ENCODE measurements around the gene CDX1. TPM values are rescaled to one million over a fixed set of nuclear protein-coding genes. Genes with fewer than 3 reads are reported as not detected.

The CDX1 gene
- total RNA-seq, 2 experiments from 2014 or later = not detected

- Mint-ChIP-seq H3K27ac (no peak overlapping the region), H3K4me3 (no peak overlapping the region)
- ATAC-seq = peak; percentile 37
These were observed 17.0 kb upstream of the CDX1 start for GRCh38 chr5:150149618-150150017.

GRCh38 chr5:150152636-150153462 lies 13.7 kb upstream of the CDX1 start:
- H3K36me3 Mint-ChIP-seq (ENCODE audit: low read depth) = no peaks in the 10 kb centered on the region
- intact Hi-C loops (cut with micrococcal nuclease) = no loop called here
- no peak for ATAC-seq
- DNase-seq = no peak
- ChIA-PET POLR2A (no interaction called here), CTCF (no interaction called here)
- H3K4me1 Mint-ChIP-seq (ENCODE audit: low read depth) = peaks cover 8% of the 10 kb centered on the region
- H3K27me3 Mint-ChIP-seq = peaks cover 10% of the 10 kb centered on the region
- no peaks in the 10 kb centered on the region for H3K9me3 Mint-ChIP-seq
- no peak for TF ChIP-seq CTCF (IDR thresholded peaks at IDR 0.05)
- H3K27ac Mint-ChIP-seq = no peak overlapping the region
- H3K4me3 Mint-ChIP-seq = no peak overlapping the region

More at GRCh38 chr5:150149618-150150017, 17.0 kb upstream of the CDX1 start:
- Mint-ChIP-seq H3K9me3 (no peaks in the 10 kb centered on the region), H3K27me3 (peaks cover 3% of the 10 kb centered on the region), H3K36me3 (ENCODE audit: low read depth) (no peaks in the 10 kb centered on the region), H3K4me1 (ENCODE audit: low read depth) (no peaks in the 10 kb centered on the region)
- intact Hi-C loops (cut with micrococcal nuclease) = no loop called here
- DNase-seq = no peak
- TF ChIP-seq CTCF (IDR thresholded peaks at IDR 0.05) = no peak
- ChIA-PET POLR2A (no interaction called here), CTCF (interaction anchor here (0.9 to 1.2 kb wide), 2 partner anchors 19 to 20 kb away, joined by 3 read pairs; no protein-coding TSS in a partner anchor)

GRCh38 chr5:150153483-150153882 lies 13.1 kb upstream of the CDX1 start:
- H3K27me3 Mint-ChIP-seq = peaks cover 10% of the 10 kb centered on the region
- H3K4me3 Mint-ChIP-seq = no peak overlapping the region
- TF ChIP-seq CTCF (IDR thresholded peaks at IDR 0.05) = no peak
- DNase-seq = no peak
- no peaks in the 10 kb centered on the region for H3K9me3 Mint-ChIP-seq
- no peak overlapping the region for H3K27ac Mint-ChIP-seq
- no peaks in the 10 kb centered on the region for H3K36me3 Mint-ChIP-seq (ENCODE audit: low read depth)
- ChIA-PET POLR2A (no interaction called here), CTCF (no interaction called here)
- no peak for ATAC-seq
- H3K4me1 Mint-ChIP-seq (ENCODE audit: low read depth) = peaks cover 8% of the 10 kb centered on the region
- intact Hi-C loops (cut with micrococcal nuclease) = no loop called here

GRCh38 chr5:150153957-150154617 lies 12.5 kb upstream of the CDX1 start:
- peaks cover 8% of the 10 kb centered on the region for H3K4me1 Mint-ChIP-seq (ENCODE audit: low read depth)
- POLR2A ChIA-PET = no interaction called here
- H3K36me3 Mint-ChIP-seq (ENCODE audit: low read depth) = no peaks in the 10 kb centered on the region
- peak; percentile 20 for DNase-seq
- CTCF ChIA-PET = no interaction called here
- H3K27ac Mint-ChIP-seq = no peak overlapping the region
- peaks cover 10% of the 10 kb centered on the region for H3K27me3 Mint-ChIP-seq
- no peak for TF ChIP-seq CTCF (IDR thresholded peaks at IDR 0.05)
- no peak for ATAC-seq
- H3K4me3 Mint-ChIP-seq = no peak overlapping the region
- intact Hi-C loops (cut with micrococcal nuclease) = no loop called here
- H3K9me3 Mint-ChIP-seq = no peaks in the 10 kb centered on the region

GRCh38 chr5:150154618-150155128 lies 11.9 kb upstream of the CDX1 start:
- no peak for TF ChIP-seq CTCF (IDR thresholded peaks at IDR 0.05)
- H3K27me3 Mint-ChIP-seq = peaks cover 10% of the 10 kb centered on the region
- peaks cover 8% of the 10 kb centered on the region for H3K4me1 Mint-ChIP-seq (ENCODE audit: low read depth)
- no peak for DNase-seq
- H3K4me3 Mint-ChIP-seq = no peak overlapping the region
- H3K36me3 Mint-ChIP-seq (ENCODE audit: low read depth) = no peaks in the 10 kb centered on the region
- H3K27ac Mint-ChIP-seq = no peak overlapping the region
- intact Hi-C loops (cut with micrococcal nuclease) = no loop called here
- no peaks in the 10 kb centered on the region for H3K9me3 Mint-ChIP-seq
- POLR2A ChIA-PET = no interaction called here
- ATAC-seq = no peak
- CTCF ChIA-PET = interaction anchor here (0.9 kb wide), 1 partner anchor 195 kb away, joined by 3 read pairs; no protein-coding TSS in a partner anchor
